Subcutaneous adipose tissue (tissue), 4 donors: ENCODE measurements around the gene FUOM. TPM values are rescaled to one million over a fixed set of nuclear protein-coding genes. Genes with fewer than 3 reads are reported as not detected.

Experiments
- CTCF ChIP-seq: fragments of 450-650 bp; IDR thresholded peaks from one replicate; pipeline ENCODE4 v1.5.1; 2016; ENCODE audit warnings: low read depth, mild to moderate bottlenecking, control low read depth, antibody characterized with exemption, moderate library complexity
- total RNA-seq, 4 donors: library from RNA; depleted of rRNA; stranded (reverse); fragments of >200 nt; gene quantifications; one replicate each; pipeline ENCODE4 v1.1.0, GENCODE V29; 2016

FUOM gene
- 10 to 100 TPM; 16.5 to 43.2 (median 29.6) TPM for total RNA-seq

GRCh38 chr10:133357285-133358161 is at the start of gene FUOM:
Gene FUOM, minus strand, starts transcription at chr10:133358019. Its CDS starts 12 bp downstream, at chr10:133358007.
- TF ChIP-seq CTCF: no peak

GRCh38 chr10:133405844-133406527 is 48.2 kb upstream of the FUOM start:
- TF ChIP-seq CTCF: no peak

- TF ChIP-seq CTCF: no peak
These were observed 47.5 kb upstream of the FUOM start for GRCh38 chr10:133405272-133405671.

GRCh38 chr10:133403784-133404183 is 46.0 kb upstream of the FUOM start:
- no peak for TF ChIP-seq CTCF

GRCh38 chr10:133403359-133403758 is 45.5 kb upstream of the FUOM start:
- TF ChIP-seq CTCF: no peak

GRCh38 chr10:133401981-133402725 is 44.3 kb upstream of the FUOM start:
- no peak for TF ChIP-seq CTCF

GRCh38 chr10:133401500-133401899 is 43.7 kb upstream of the FUOM start:
- TF ChIP-seq CTCF: no peak
